Stimulated activated CD8-positive, alpha-beta memory T cell treated with anti-CD3 and anti-CD28 coated beads, Interleukin-4, amount 100 ng/mL, for 1 hour (primary cell): ENCODE results near the gene TMED4.

Experiments
- DNase-seq, 2 donors: peaks; one replicate each; pipeline ENCODE4 v3.0.0-alpha.2; 2020; ENCODE audit warnings: low read depth in 2 of 2, low spot score in 1 of 2

The TMED4 gene

DNA sequence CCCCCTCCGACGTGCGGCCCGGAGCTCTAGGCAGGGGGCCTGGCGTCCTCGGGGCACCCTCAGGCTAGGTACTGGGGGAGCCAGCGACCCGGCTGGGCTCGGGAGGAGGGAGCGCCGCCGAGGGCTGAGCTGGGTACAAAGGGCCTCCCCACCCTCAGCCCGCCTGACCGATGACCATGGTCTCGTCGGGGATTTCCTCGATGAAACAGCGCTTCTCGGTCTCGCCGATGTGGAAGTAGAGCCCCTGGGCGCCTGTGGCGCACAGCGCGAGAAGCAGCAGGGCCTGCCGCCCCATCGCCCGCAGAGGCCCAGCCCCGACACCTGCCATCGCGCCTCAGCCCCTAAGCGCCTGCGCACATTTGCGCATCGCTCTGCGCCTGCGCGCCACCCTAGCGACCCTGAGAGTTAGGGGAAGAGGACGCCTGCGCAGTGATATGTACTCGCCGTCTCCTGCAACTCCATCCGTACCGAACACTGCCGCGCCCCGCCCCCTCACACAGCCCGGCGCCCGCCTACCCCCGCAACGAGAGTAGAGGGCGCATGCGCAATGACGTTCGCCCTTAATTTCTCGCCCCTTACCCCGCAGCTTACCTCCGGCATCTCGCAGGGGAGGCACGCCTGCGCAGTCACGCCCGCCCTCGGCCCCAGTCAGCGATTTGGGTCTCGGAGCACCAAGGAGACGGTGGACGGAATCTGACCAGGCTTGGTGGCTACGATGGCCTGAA is at the start of gene TMED4:
TSS of gene TMED4 (minus strand) at position 353 of the 725 bp plus-strand sequence. CDS start at position 328, 25 bp downstream.
- DNase-seq, result peak; percentile 100

DNA sequence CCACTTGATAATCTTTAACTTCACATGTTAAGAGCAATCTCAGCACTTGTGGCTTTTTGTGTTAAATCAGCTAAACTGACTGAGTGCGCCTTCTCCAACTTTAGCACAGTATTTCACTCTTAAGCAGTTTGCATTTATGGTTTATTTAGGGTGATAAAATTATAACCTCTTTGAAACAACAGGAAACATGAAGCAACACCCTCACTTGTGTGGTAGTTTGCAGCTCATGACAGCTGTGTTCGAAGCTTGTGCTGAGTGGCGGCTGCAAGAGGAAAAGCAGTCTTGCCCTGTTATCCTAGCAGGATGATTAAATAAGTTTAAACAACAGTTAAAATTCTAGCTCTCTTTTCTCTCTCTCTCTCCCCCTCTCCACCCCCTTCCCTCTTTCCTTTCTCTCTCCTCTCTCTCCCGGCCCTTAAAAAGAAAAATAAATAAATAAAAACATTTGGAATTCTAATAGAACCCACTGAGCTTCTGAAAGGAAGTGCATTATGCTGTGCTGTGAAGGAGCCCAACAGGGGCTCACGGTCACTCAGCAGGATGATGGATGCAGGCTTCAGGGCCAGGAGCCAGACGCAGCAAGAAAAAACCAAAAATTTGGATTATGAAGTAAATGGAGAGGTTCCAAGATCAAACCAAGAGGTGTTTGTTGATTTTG is 49.6 kb upstream of the TMED4 start:
- no peak for DNase-seq

GRCh38 chr7:44630792-44631457 is 48.9 kb upstream of the TMED4 start:
- no peak for DNase-seq

DNA sequence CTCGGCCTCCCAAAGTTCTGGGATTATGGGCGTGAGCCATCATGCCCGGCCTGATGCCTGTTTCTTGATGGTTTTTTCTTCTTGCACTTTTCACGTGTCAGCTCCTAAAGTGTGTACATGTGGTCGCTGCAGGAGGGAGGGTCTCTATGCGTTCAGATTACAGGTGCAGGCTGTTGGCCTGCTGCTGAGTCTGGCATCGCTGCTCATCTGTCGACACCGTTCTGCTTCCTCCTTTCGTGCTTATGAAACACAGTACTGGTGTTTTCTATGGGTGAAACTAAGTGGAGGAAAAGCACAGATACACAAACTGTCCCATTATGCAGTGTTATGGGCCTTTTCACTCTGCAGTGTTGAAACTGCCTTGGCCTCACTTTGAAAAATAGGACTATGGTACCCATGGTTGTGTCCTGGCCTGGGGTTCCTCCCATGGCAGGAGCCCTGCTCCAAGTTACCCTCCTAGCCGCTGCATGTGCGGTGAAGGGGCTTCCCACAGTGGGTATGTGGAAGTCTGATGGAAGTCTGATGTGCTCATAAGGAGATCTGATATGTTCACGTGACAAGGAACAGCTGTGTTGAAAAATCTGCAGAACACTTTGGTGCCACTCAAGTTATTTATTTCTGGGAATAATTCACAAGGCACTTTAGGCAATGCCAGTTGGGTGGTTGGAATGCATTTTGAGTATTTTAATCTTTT is 47.9 kb upstream of the TMED4 start:
- no peak for DNase-seq

DNA sequence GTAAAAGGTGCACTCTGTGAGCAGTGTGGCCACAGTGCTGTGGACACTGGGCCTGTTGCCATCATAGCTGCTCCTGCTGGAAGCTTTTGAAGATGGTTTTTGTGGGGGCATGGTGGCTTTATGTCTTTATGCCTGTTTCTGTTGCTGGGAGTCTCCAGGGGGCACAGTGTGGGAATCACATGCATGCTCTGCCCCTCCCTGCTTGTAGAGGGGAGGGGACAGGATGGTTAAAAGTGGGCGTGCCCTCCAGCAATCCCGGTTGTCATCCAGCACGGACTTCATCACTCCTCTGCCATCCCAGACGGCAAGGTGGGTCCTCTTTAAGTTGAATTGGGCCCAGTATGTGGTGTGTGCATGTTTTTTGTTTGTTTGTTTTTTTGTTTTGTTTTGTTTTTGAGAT is 44.6 kb upstream of the TMED4 start:
- DNase-seq, result no peak

DNA sequence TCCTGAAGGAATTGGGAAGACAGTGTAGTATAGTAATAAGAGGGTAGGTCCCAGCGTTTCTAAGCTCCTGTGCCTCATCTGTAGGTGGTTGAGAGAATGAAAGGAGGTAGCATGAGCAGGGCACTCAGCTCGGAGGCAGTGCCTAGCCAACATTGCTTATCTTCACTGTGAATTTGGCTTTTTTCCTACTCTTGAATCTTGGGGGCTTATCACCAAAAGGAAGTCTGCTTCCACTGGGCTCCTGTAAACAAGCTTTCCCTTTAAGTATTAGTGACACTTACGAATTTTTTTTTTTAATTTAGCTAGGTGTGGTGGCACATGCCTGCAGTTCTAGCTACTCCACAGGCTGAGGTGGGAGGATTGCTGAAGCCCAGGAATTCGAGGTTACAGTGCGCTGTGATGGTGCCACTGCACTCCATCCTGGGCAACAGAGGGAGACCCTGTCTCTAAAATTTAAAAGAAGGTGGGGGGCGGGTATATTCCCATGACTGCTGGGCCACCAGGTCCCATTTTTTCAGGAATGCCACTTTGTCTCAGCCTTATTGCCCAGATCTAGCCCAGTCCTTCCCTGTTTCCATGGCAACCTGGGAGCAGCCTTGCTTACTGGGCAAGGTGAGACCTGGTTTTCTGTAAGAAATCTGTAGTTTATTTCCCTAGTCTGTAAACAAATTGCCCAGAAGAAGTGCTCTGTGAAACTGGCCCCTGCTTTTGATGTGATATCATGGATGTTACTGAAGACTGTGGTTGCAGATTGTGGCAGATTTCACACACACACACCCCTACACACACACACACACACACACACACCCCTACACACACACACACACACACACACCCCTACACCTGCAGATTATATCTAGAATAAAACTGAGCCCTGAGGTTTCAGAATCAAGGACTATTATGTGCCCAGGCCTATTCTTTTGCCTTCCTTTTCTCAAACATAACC is 43.8 kb upstream of the TMED4 start:
- no peak for DNase-seq

- no peak for DNase-seq
Measured at GRCh38 chr7:44624318-44624717, 42.3 kb upstream of the TMED4 start.

DNA sequence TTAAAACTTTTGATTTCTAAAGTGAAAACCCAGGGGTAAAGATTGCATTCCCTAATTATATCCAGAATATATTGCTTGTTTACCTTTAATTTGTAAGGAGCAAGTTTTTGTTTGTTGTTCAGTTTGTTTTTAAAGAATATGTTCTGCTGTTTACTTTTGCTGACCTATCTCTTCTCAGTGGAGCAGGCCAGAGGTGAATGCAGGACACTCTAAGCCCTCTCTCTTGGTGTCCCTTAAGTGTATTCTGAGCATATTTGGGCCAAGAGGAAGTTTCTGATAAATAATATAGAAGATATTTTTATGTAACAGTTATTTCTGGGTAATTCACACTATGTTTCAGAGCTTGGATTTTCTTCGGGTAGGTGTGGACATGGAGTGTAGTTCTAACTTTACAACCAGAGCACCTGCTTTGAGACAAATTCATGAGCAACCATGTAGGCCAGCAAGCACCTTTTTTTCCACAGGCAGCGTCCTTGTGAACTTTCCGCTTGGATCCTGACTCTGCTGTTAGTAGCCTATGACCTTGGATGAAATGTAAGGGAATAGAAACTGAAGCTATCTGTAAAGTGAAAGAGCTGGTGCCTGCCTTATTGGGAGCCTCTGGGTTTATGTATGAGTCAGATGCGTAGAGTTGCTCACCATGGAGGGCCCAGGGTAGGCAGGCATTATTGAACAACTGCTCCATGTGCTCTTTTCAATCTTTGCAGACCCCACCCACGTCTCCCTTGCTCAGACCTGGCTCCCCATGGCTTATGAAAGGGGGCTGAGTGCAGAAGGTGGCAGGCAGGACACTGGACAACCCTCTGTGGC is 40.5 kb upstream of the TMED4 start:
- no peak for DNase-seq

DNA sequence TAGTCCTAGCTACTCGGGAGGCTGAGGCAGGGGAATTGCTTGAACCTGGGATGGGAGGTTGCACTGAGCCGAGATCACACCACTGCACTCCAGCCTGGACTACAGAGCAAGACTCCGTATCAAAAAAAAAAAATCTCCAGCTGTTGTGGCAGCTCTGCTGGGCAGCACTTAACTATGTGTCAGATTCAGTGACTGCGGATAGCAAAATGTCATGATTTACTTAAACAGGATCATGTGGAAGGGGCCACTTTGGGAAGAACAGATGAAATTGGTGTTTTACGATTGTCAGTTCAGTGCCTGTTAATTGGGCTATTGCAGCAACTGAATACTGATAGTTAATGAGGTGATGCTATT is 39.7 kb upstream of the TMED4 start:
- no peak for DNase-seq

GRCh38 chr7:44621034-44621749 is 39.2 kb upstream of the TMED4 start:
- DNase-seq, result no peak

- DNase-seq, result no peak
Measured at GRCh38 chr7:44618753-44619152, 36.7 kb upstream of the TMED4 start.

- DNase-seq, result no peak
Measured at GRCh38 chr7:44618045-44618444, 36.0 kb upstream of the TMED4 start.

- DNase-seq, result no peak
Measured at GRCh38 chr7:44617225-44617890, 35.3 kb upstream of the TMED4 start.

DNA sequence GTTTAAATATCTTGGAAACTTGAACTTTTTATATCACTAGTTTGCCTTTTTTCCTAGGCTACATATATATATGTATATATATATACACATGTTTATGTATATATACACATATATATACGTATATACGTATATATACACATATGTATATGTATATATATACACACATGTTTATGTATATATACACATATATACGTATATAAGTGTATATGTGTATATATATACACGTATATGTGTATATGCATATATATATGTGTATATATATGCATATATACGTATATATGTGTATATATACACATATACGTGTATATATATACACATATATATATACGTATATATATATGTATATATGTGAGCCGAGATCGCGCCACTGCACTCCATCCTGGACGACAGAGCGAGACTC is 34.5 kb upstream of the TMED4 start:
- DNase-seq, result no peak

GRCh38 chr7:44615793-44616192 is 33.8 kb upstream of the TMED4 start:
- no peak for DNase-seq

DNA sequence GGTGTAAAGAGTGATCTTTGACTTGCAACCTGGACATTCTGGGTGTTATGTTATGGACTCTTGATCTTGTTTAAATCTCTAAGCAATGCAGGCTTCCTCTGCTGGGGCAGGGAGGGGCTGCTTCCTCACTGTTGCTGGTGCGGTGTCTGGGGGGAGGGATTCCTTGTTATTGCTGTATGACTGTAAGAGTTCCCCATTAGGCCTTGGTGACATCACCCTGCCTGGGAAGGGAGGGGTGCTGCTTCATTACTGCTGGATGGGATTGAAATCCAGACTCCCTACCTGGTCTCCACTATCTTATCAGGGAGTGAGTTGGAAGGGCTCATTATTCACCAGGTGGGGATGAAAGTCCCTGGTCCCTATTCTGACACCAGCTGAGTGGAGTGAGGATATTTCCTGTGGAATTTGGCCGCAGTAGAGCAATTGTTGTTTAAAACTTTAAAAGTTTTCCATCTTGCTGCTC is 33.1 kb upstream of the TMED4 start:
- no peak for DNase-seq

GRCh38 chr7:44609829-44610228 is 27.8 kb upstream of the TMED4 start:
- DNase-seq, result no peak

DNA sequence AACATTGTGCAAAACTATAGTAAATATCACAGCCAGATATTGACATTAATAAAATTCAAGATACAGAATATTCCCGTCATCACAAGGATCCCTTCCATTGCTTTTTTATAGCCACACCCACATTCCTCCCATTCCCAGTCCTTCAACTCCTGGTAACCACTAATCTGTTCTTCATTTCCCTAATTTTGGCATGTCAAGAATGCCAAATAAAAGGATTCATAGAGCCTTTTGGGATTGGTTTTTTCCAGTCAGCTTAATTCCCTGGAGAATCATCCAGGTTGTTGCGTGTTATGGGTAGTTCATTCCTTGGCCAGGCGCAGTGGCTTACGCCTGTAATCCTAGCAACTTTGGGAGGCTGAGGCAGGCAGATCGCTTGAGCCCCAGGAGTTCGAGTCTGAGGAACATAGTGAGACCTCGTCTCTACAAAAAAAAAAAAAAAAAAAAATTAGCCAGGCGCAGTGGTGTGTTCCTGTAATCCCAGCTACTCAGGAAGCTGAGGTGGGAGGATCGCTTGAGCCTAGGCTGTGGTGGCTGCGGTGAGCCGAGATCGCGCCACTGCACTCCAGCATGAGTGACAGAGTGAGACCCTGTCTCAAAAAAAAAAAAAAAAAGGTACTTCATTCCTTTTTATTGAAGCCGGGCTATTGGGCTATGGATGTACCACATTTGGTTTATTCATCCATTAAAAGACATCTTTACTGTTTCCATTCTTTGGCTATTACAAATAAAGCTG is 27.1 kb upstream of the TMED4 start:
- DNase-seq, result no peak
